Spinal cord (tissue), 10 donors: ENCODE measurements around the gene ROPN1L. TPM values are rescaled to one million over a fixed set of nuclear protein-coding genes. Genes with fewer than 3 reads are reported as not detected.
"Not testable (repeated sequence)": the region's sequence is repeated elsewhere in the genome, so short reads cannot be mapped to it uniquely, and the experiment has no call there.

ENCODE experiments used
- DNase-seq, 6 donors: peaks; one replicate each; pipeline versions ENCODE4 v3.0.0 to v3.0.0-alpha.2; 2013 to 2015; ENCODE audit warnings: low spot score in 6 of 6, low read depth in 4 of 6
- H3K27ac ChIP-seq: one replicate; pipeline ENCODE4 v1.5.1; 2013; ENCODE audit warnings: low read depth, low read length, control low read depth
- H3K27me3 ChIP-seq: one replicate; pipeline ENCODE4 v1.6.1; 2013; ENCODE audit warnings: low read length; ENCODE audit not compliant: control insufficient read depth, insufficient read depth
- H3K36me3 ChIP-seq: one replicate; pipeline ENCODE4 v1.6.1; 2013; ENCODE audit warnings: low read length; ENCODE audit not compliant: control insufficient read depth, insufficient read depth
- H3K4me1 ChIP-seq: one replicate; pipeline ENCODE4 v1.6.1; 2013; ENCODE audit warnings: low read length; ENCODE audit not compliant: control insufficient read depth, insufficient read depth
- H3K4me3 ChIP-seq: one replicate; pipeline ENCODE4 v1.5.1; 2013; ENCODE audit warnings: low read depth, low read length, control low read depth
- H3K9me3 ChIP-seq: one replicate; pipeline ENCODE4 v1.6.1; 2013; ENCODE audit warnings: low read length; ENCODE audit not compliant: control insufficient read depth, insufficient read depth
- WGBS: methylation state at CpG from one replicate; pipeline ENCODE4 v1.1.5; 2013; ENCODE audit warnings: missing lambda C conversion rate; ENCODE audit not compliant: insufficient coverage; 5-methylcytosine and 5-hydroxymethylcytosine counted together
- polyA plus RNA-seq, 2 donors: library from polyadenylated mRNA; unstranded; fragments of 120-200 nt; gene quantifications; one replicate each; pipeline ENCODE4 v1.2.1, GENCODE V29; 2013; ENCODE audit not compliant: insufficient read length in 2 of 2
- total RNA-seq, 2 donors: library from RNA; depleted of rRNA in 1 of 2; stranded (reverse); fragments of 120-200 nt in 1 of 2; fragments of >200 nt in 1 of 2; gene quantifications; one replicate each; pipeline versions ENCODE4 v1.2.3 to v1.2.4, GENCODE V29; 2013 to 2014
- donor health status: healthy.

Gene ROPN1L
- total and polyA plus RNA-seq, 4 donors = 4.6 to 11.0 (median 9.7) TPM

DNA sequence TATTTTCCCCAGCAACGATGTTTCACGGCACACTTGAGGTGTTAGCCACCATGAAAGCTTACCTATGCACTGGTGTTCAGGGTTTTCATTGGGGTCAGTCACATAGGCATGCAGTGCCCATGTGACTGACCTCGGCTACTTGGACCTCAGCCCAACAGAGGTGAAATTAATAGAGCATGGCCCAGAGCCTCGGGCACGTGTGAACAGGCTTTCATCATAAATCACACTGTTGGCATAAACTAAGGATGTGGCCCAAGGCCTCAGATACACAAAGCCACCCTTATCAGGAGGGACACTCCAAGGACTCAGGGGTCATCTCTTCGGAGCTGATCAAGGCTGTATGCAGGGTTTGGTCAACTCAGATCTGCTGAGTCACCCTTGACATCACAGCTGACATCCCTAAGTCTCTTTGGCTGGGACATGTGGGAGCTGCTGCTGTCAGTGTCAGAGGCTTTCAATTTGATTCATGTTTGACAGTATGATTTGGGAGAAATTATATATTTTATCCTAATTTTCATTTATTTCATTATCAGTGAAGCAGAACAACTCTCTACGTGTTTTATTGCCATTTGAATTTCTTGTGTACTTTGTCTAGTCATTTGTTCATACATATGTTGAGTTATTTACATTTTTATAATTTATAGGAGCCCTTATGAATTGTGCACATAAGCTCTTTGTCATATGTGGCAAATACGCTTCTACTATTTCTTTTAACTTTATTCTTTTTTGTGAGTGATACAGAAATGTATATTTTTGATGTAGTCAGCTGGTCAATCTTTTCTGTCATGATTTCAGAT is 62.5 kb downstream of the ROPN1L start:
- Histone ChIP-seq H3K27me3 (no peaks in the 10 kb centered on the region), H3K9me3 (no peaks in the 10 kb centered on the region), H3K4me3 (no peak overlapping the region), H3K27ac (no peak overlapping the region), H3K4me1 (no peaks in the 10 kb centered on the region), H3K36me3 (no peaks in the 10 kb centered on the region)
- DNase-seq = no peak
- WGBS = 74% methylated on average over 3 of the region's 8 CpGs

DNA sequence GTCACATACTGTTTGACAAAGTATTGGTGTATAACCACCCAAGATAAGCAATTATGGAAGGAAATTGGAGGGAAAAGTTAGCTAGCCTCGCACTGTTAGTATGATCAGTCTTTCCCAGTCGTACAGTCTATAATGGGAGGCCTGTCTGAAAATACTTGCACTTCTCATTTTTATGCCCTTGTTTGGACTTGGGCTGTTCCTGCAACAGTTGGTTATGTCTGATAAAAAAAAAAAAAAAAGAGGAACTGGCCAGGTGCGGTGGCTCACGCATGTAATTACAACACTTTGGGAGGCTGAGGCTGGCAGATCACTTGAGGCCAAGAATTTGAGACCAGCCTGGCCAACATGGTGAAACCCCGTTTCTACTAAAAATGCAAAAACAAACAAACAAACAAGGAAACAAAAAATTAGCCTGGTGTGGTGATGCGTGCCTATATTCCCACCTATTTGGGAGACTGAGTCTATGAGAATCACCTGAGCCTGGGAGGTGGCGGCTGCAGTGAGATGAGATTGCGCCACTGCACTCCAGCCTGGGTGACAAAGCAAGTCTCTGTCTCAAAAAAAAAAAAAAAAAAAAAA is 63.9 kb downstream of the ROPN1L start:
- Histone ChIP-seq H3K36me3 (no peaks in the 10 kb centered on the region), H3K4me1 (no peaks in the 10 kb centered on the region), H3K9me3 (no peaks in the 10 kb centered on the region), H3K27me3 (no peaks in the 10 kb centered on the region), H3K27ac (no peak overlapping the region), H3K4me3 (no peak overlapping the region)
- no peak for DNase-seq
- WGBS = 100% methylated on average over 2 of the region's 8 CpGs

- DNase-seq = no peak
- Histone ChIP-seq H3K4me1 (no peaks in the 10 kb centered on the region), H3K27ac (no peak overlapping the region), H3K36me3 (no peaks in the 10 kb centered on the region), H3K27me3 (no peaks in the 10 kb centered on the region), H3K9me3 (no peaks in the 10 kb centered on the region), H3K4me3 (no peak overlapping the region)
- WGBS = no CpG with 5 or more reads among the region's 3 CpGs
Observed at GRCh38 chr5:10506535-10506934, 64.9 kb downstream of the ROPN1L start.

DNA sequence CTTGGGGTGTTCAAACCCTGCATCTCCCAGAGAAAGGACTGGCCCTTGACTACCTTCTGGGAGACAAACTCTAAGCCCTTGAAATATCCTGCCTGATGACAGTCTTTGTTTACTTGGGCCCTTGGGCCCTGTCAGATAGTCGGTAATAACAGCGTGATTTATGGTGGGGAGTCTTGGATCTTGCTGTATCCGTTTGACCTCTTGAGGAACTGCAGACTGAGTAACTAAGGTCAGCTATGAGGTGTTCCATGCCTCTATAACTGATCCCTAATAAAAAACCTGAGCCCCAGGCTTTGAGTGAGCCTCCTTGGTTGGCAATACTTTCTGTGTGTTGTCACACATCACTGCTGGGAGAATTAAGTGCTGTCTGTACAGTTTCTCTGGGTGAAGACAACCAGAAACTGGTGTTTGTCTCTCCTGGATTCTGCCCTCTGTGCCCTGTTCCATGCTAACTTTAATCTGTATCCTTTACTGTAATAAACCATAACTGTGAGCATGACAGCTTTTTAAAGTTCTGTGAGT is 66.0 kb downstream of the ROPN1L start:
- Histone ChIP-seq H3K27me3 (no peaks in the 10 kb centered on the region), H3K9me3 (no peaks in the 10 kb centered on the region), H3K4me1 (no peaks in the 10 kb centered on the region), H3K36me3 (no peaks in the 10 kb centered on the region), H3K27ac (no peak overlapping the region), H3K4me3 (no peak overlapping the region)
- WGBS = no CpG with 5 or more reads among the region's 3 CpGs
- DNase-seq = no peak

GRCh38 chr5:10509575-10509974 is 67.9 kb downstream of the ROPN1L start:
- Histone ChIP-seq H3K4me1 (no peaks in the 10 kb centered on the region), H3K9me3 (no peaks in the 10 kb centered on the region), H3K27ac (no peak overlapping the region), H3K27me3 (no peaks in the 10 kb centered on the region), H3K4me3 (no peak overlapping the region), H3K36me3 (no peaks in the 10 kb centered on the region)
- no peak for DNase-seq
- WGBS = 88% methylated on average over 8 of the region's 9 CpGs

GRCh38 chr5:10511741-10512640 is 70.3 kb downstream of the ROPN1L start:
- WGBS = 84% methylated on average over 2 of the region's 10 CpGs
- Histone ChIP-seq H3K27ac (no peak overlapping the region), H3K4me1 (no peaks in the 10 kb centered on the region), H3K9me3 (no peaks in the 10 kb centered on the region), H3K4me3 (no peak overlapping the region), H3K27me3 (no peaks in the 10 kb centered on the region), H3K36me3 (no peaks in the 10 kb centered on the region)
- no peak for DNase-seq

- no peaks in the 10 kb centered on the region for H3K9me3 ChIP-seq
- no peaks in the 10 kb centered on the region for H3K4me1 ChIP-seq
- H3K27ac ChIP-seq = no peak overlapping the region
- H3K4me3 ChIP-seq = no peak overlapping the region
- no peaks in the 10 kb centered on the region for H3K36me3 ChIP-seq
- WGBS = 51% methylated on average over 8 of the region's 10 CpGs
- DNase-seq = no peak
- H3K27me3 ChIP-seq = no peaks in the 10 kb centered on the region
Observed at GRCh38 chr5:10513501-10514442, 72.1 kb downstream of the ROPN1L start.

- not testable (repeated sequence) for H3K4me1 ChIP-seq, DNase-seq, H3K27me3 ChIP-seq, H3K36me3 ChIP-seq, H3K27ac ChIP-seq, H3K9me3 ChIP-seq, H3K4me3 ChIP-seq
- WGBS = 84% methylated on average over 6 of the region's 8 CpGs
Observed at GRCh38 chr5:10514572-10514971, 72.9 kb downstream of the ROPN1L start.
